ENCODE data around the gene TUBB2A.

GRCh38 chr6:3193102-3193849, 35.9 kb upstream of the TUBB2A start:
- TF ChIP-seq POLR2AphosphoS5 (IDR thresholded peaks at IDR 0.05) (no peak), CTCF (IDR thresholded peaks at IDR 0.05) (no peak), POLR2A (IDR thresholded peaks at IDR 0.05) (no peak)

Data from prostate gland (tissue), 2 donors.